Activated T-cell treated with anti-CD3 and anti-CD28 coated beads, Interleukin-2, amount 50 U/mL, for 72 hours (primary cell): ENCODE results near the gene CLEC2B. TPM values are rescaled to one million over a fixed set of nuclear protein-coding genes. Genes with fewer than 3 reads are reported as not detected.

Experiments
- ATAC-seq, 2 donors: fragments of 150-1000 bp; cut with Tn5 transposase; replicated peaks in 1 of 2; 2 replicates each; pipeline ENCODE4 v1.10.0; 2021; ENCODE audit warnings: moderate library complexity in 2 of 2, mild to moderate bottlenecking in 1 of 2
- DNase-seq, 2 donors: peaks; one replicate each; pipeline ENCODE4 v3.0.0; 2021 to 2022; ENCODE audit warnings: mixed read lengths in 1 of 2
- H3K27ac Mint-ChIP-seq: one replicate; pipeline ENCODE4 v1.8.0; 2022; ENCODE audit warnings: mild to moderate bottlenecking, moderate library complexity, mixed read lengths
- H3K27me3 Mint-ChIP-seq: one replicate; pipeline ENCODE4 v1.8.0; 2022; ENCODE audit warnings: low read depth, mixed read lengths
- H3K36me3 Mint-ChIP-seq, 2 donors: one replicate each; pipeline ENCODE4 v1.8.0; 2022; ENCODE audit warnings: mixed read lengths in 2 of 2, mild to moderate bottlenecking in 1 of 2; ENCODE audit not compliant: insufficient read depth in 2 of 2
- H3K4me1 Mint-ChIP-seq: one replicate; pipeline ENCODE4 v1.8.0; 2022; ENCODE audit warnings: low read depth, mixed read lengths
- H3K4me3 Mint-ChIP-seq, 2 donors: one replicate each; pipeline ENCODE4 v1.8.0; 2022; ENCODE audit warnings: mild to moderate bottlenecking in 2 of 2, mixed read lengths in 2 of 2, moderate library complexity in 2 of 2
- H3K9me3 Mint-ChIP-seq, 2 donors: one replicate each; pipeline ENCODE4 v1.8.0; 2022; ENCODE audit warnings: mixed read lengths in 2 of 2
- total RNA-seq, 2 donors: library from RNA; stranded (reverse); gene quantifications; one replicate each; pipeline ENCODE4 v1.2.3, GENCODE V29; 2022

Gene CLEC2B
- total RNA-seq, 2 donors from 2014 or later, result 28.0 to 29.5 TPM

DNA sequence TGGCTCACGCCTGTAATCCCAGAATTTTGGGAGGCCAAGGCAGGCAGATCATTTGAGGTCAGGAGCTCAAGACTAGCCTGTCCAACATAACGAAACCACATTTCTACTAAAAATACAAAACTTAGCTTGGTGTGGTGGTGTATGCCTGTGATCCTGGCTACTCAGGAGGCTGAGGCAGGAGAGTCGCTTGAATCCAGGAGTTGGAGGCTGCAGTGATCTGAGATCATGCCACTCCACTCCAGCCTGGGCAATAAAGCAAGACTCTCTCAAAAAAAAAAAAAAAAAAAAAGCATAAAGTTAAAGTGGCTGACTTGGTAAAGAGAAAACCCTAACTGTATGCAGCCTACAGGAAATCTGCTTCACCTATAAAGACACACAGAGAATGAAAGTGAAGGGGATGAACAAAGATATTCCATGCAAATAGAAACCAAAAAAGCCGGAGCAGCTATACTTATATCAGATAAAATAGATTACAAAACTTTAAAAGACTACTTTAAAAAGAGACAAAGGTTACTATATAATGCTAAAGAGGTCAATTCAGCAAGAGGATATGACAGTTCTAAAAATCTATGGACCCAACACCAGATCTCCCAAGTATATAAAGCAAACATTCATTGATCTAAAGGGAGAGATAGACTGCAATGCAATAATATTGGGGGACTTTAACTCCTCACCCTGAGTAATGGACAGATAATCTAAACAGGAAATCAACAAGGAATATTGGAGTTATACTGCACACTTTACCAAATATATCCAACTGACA lies 4.1 kb downstream of the CLEC2B start:
- peak overlapping the region; percentile 89 for H3K27ac Mint-ChIP-seq

DNA sequence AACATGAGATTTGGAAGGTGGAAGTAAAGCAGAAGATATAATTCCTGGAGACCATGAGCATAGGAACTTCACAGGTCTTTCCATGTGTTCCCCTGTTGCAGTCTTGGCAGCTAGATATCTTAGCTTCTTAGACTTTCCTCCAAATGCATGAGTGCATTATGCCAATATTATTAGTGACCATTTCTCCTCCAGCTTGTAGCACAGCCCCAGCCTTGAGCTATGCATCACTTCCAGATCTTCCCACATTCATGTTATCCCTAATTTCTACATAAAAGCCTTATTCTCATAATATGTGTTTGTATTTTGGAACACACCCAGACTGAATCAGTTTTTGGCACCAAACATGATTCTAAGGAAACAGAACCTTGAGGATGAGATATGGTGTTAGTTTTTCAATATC lies 11.0 kb downstream of the CLEC2B start:
- Mint-ChIP-seq H3K27ac (no peak overlapping the region), H3K4me1 (peaks cover 41% of the 10 kb centered on the region), H3K36me3 (peaks cover 11 to 22% of the 10 kb centered on the region in 2 donors), H3K27me3 (no peaks in the 10 kb centered on the region), H3K9me3 (no peaks in the 10 kb centered on the region), H3K4me3 (no peak overlapping the region)
- ATAC-seq (no peak), DNase-seq (no peak)

More for the DNA sequence above, 4.1 kb downstream of the CLEC2B start:
- no peak for DNase-seq
- Mint-ChIP-seq H3K27me3 (no peaks in the 10 kb centered on the region), H3K9me3 (peaks cover 1 to 7% of the 10 kb centered on the region in 2 donors), H3K4me1 (peaks cover 63% of the 10 kb centered on the region), H3K36me3 (peaks cover 9 to 22% of the 10 kb centered on the region in 2 donors), H3K4me3 (peak overlapping the region; percentile 82 to 95)
- peak; percentile 47 to 48 for ATAC-seq

DNA sequence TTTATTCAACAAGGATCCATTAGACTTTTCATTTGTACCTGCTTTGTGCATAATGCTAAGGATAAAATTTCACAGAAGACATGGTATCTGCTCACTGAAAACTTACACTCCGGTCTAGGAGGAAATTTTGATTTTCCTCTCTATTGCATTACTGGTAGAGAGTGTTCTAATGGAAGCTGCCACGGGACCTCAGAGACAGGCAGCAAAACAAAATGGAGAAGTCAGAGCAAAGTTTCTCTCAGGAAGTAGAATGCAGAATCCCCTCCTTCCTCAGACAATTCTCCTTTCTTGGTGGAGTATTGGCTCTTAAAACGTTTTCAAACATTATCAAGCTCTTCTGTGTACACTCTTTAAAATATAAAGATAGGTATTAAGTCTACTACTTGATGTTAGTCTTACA lies 12.3 kb downstream of the CLEC2B start:
- Mint-ChIP-seq H3K4me1 (peaks cover 38% of the 10 kb centered on the region), H3K9me3 (no peaks in the 10 kb centered on the region), H3K4me3 (no peak overlapping the region), H3K27ac (no peak overlapping the region), H3K36me3 (peaks cover 7 to 22% of the 10 kb centered on the region in 2 donors), H3K27me3 (no peaks in the 10 kb centered on the region)
- ATAC-seq, result no peak
- no peak for DNase-seq

DNA sequence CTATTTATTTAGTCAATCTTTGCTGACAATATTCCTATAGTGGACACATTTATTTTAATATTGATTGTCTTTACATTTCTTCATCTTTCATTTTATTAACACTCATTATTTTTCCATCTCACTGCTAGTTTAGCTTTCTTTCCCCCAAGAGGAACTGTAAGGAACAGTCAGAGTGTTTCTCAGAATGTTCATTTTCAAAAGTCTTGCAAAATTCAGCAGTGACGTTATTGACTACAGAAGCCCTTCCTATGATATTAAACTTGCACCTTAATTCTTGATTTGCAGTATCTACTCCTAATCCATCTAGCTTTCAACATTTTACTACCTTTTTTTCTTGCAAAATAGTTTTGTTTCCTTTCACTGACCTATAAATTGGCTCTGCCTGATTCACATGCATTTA lies 13.0 kb downstream of the CLEC2B start:
- Mint-ChIP-seq H3K27ac (peak overlapping the region; percentile 68), H3K27me3 (no peaks in the 10 kb centered on the region), H3K4me3 (peak overlapping the region in 1 of 2 donors; percentile 31), H3K4me1 (peaks cover 36% of the 10 kb centered on the region), H3K36me3 (peaks cover 9 to 27% of the 10 kb centered on the region in 2 donors), H3K9me3 (no peaks in the 10 kb centered on the region)
- DNase-seq (no peak), ATAC-seq (no peak)

DNA sequence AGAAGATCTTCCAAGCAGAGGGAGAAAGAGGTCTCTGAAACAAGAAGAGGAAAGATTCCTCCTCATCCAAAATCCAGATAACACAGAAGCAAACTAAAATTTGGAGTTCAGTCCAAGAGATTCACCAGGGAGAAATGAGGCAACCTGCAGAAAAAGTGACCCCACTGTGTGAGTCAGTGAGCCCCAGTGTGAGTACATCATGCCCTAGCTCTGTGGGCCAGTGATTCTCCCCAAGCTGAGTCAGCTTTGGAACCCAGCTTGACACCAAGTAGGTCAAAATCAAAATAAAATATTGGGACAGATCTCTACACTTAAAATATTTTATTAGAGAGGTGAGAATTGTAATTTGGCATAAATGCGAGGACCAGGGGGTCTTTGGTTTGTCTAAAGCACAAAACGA lies 17.2 kb downstream of the CLEC2B start:
- ATAC-seq, result peak; percentile 57 to 59
- Mint-ChIP-seq H3K27me3 (no peaks in the 10 kb centered on the region), H3K4me1 (peaks cover 10% of the 10 kb centered on the region), H3K36me3 (peaks cover 14 to 33% of the 10 kb centered on the region in 2 donors), H3K27ac (peak overlapping the region; percentile 33), H3K9me3 (peaks cover 6 to 9% of the 10 kb centered on the region in 2 donors), H3K4me3 (no peak overlapping the region)
- no peak for DNase-seq

DNA sequence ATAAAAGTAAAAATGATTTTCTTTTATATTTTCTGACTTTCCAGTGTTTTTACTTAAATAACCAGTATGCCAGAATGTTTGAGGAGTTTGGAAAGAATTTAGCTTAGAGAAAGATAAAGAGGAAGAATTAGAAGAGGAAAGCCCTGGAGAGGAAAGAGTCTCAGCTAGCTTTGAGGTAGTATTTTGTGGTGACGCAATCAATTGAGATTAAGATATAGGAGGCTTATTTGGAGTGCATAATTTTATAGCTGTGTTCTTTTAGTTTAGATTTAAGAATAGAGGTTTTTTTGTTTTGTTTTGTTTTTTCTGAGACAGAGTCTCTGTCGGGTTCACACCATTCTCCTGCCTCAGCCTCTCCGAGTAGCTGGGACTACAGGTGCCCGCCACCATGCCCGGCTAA lies 18.1 kb downstream of the CLEC2B start:
- Mint-ChIP-seq H3K36me3 (peaks cover 16 to 35% of the 10 kb centered on the region in 2 donors), H3K4me3 (no peak overlapping the region), H3K9me3 (peaks cover 14 to 15% of the 10 kb centered on the region in 2 donors), H3K27ac (peak overlapping the region; percentile 61), H3K27me3 (no peaks in the 10 kb centered on the region), H3K4me1 (peaks cover 10% of the 10 kb centered on the region)
- DNase-seq (no peak), ATAC-seq (no peak)

DNA sequence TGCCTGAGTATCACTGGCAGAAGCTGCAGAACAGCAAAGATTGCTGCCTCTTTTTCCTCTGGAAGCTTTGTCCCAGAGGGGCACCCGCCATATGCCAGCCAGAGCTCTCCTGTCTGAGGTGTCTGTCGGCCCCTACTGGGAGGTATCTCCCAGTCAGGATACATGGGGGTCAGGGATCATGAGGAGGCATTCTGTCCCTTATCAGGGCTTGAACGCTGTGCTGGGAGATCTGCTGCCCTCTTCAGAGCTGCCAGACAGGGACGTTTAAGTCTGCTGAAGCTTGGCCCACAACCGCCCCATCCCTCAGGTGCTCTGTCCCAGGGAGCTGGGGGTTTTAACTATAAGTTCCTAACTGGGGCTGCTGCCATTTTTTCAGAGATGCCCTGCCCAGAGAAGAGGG lies 20.3 kb downstream of the CLEC2B start:
- no peak for ATAC-seq
- Mint-ChIP-seq H3K27me3 (no peaks in the 10 kb centered on the region), H3K9me3 (peaks cover 14 to 19% of the 10 kb centered on the region in 2 donors), H3K36me3 (peaks cover 15 to 29% of the 10 kb centered on the region in 2 donors), H3K4me3 (no peak overlapping the region), H3K4me1 (peaks cover 10% of the 10 kb centered on the region), H3K27ac (peak overlapping the region; percentile 56)
- DNase-seq, result no peak

DNA sequence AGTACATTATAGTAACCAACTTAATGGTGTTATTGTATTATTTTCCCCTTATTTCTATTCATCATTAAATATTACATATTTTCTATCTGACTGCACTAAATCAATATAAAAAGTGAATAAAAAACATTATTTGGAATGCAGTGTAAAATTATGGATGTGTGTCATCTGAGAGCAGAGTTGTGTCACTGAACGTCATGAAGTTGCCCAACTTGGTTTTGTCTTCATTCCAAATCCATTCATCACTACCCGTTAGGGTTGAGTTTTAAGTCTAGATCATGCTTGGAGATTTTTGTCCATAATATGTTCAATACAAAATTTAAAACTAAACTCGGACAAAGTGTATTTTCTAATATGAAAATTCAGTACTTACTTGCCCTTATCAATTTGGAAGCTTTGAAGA lies 25.7 kb downstream of the CLEC2B start:
- Mint-ChIP-seq H3K27ac (no peak overlapping the region), H3K4me1 (no peaks in the 10 kb centered on the region), H3K4me3 (no peak overlapping the region), H3K9me3 (peaks cover 13 to 17% of the 10 kb centered on the region in 2 donors), H3K36me3 (peaks cover 7 to 10% of the 10 kb centered on the region in 2 donors), H3K27me3 (no peaks in the 10 kb centered on the region)
- ATAC-seq (no peak), DNase-seq (no peak)

DNA sequence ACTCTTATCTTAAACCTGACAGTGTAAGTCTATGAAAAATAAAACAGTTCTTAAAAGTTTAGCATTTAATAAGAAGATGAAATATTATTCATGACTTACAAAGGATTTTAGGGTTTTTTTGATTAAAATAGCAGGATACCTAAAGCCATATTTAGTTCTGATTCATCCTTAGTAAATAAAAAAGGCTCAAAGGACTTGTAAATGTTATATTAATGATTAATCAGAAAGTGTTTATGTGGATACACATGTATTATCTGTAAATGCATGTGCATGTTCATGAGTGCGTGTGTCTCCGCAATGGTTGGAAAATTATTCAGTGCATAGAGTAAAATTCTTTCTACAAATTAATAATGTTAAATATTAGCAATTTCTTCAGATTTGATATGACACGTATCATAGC lies 37.4 kb downstream of the CLEC2B start:
- H3K9me3 Mint-ChIP-seq, result no peaks in the 10 kb centered on the region
- DNase-seq, result no peak

DNA sequence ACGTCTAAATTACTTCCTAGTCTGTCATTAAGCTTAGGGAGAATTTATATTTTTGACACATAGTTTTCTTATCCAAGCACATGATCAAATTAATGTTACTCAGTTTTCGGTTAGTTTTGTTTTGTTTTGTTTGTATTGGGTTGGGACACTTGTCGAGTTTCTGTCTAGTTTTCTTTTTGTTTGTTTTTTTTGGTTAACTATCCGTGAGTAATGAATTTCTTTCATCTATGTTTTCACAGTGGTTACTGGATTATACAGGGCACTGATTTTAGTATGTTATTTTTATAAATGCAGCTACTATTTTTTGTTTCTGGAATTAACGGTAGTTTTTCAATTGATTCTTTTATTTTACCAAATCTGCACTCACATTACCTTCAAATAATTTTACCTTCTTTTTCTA lies 39.2 kb downstream of the CLEC2B start:
- Mint-ChIP-seq H3K4me1 (no peaks in the 10 kb centered on the region), H3K27ac (peak overlapping the region; percentile 82), H3K27me3 (no peaks in the 10 kb centered on the region), H3K9me3 (no peaks in the 10 kb centered on the region), H3K36me3 (no peaks in the 10 kb centered on the region), H3K4me3 (peak overlapping the region in 1 of 2 donors; percentile 22)
- DNase-seq (no peak), ATAC-seq (no peak)

More for the DNA sequence above, 37.4 kb downstream of the CLEC2B start:
- no peak overlapping the region for H3K4me3 Mint-ChIP-seq
- H3K27ac Mint-ChIP-seq, result no peak overlapping the region
- H3K27me3 Mint-ChIP-seq, result no peaks in the 10 kb centered on the region
- H3K4me1 Mint-ChIP-seq, result no peaks in the 10 kb centered on the region
- ATAC-seq, result no peak
- no peaks in the 10 kb centered on the region for H3K36me3 Mint-ChIP-seq

DNA sequence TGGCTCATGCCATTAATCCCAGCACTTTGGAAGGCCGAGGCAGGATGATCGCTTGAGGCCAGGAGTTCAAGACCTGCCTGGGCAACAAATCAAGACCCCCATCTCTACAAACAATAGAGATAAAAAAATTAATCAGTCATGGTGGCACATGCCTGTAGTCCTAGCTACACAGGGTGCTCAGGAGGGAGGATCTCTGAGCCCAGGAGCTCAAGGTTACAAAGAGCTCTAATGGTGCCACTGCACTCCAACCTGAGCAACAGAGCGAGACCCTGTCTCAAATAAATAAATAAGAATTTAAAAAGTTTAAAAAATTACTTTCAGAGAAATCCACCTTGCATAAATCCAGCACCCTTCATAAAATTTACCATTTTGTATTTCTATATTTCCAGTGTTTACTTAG lies 39.7 kb downstream of the CLEC2B start:
- Mint-ChIP-seq H3K4me3 (no peak overlapping the region), H3K27me3 (no peaks in the 10 kb centered on the region), H3K9me3 (no peaks in the 10 kb centered on the region), H3K36me3 (no peaks in the 10 kb centered on the region), H3K27ac (peak overlapping the region; percentile 82), H3K4me1 (no peaks in the 10 kb centered on the region)
- DNase-seq (no peak), ATAC-seq (no peak)

DNA sequence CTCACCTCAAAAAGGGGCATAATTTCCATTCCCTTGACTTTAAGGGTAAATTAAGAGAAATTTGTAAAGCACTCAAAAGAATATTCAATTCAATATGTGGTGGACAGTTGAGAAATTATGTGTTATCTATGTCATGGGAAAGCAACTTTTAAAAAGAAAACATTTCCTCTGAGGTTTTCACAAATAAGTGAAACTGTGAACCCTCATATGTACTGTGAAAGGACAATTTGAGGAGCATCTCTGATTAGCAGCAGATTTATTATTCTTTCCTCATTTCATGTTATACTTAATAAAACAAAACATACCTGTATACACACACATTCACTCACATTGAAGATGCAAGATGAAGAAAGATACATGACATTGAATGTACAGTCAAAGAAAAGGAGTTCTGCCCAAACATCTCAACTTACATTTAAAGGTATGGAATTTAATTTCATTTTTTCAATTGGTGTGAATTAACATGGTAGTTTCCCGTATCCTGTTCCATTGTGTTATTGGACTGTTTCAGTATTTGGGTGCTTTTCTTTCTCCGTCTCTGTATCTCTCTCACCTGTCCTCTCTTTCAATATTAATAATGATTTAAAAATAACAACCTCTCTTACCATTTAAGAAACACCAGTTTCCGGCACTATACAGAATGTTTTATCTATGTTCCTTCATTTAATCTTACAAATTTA lies 41.8 kb downstream of the CLEC2B start, which contains the start of gene KLRF1:
TSS of gene KLRF1 (plus strand) at position 273 of the 680 bp plus-strand sequence. CDS start at position 337, 64 bp downstream.
- H3K4me1 Mint-ChIP-seq, result no peaks in the 10 kb centered on the region
- no peak for DNase-seq
- H3K9me3 Mint-ChIP-seq, result peaks cover 0 to 3% of the 10 kb centered on the region in 2 donors
- no peaks in the 10 kb centered on the region for H3K36me3 Mint-ChIP-seq
- peak within 1 kb of the TSS in 1 of 2 donors; percentile 36 for H3K4me3 Mint-ChIP-seq
- no peak for ATAC-seq
- peaks cover 13% of the 10 kb centered on the region for H3K27me3 Mint-ChIP-seq
- no peak within 1 kb of the TSS for H3K27ac Mint-ChIP-seq

DNA sequence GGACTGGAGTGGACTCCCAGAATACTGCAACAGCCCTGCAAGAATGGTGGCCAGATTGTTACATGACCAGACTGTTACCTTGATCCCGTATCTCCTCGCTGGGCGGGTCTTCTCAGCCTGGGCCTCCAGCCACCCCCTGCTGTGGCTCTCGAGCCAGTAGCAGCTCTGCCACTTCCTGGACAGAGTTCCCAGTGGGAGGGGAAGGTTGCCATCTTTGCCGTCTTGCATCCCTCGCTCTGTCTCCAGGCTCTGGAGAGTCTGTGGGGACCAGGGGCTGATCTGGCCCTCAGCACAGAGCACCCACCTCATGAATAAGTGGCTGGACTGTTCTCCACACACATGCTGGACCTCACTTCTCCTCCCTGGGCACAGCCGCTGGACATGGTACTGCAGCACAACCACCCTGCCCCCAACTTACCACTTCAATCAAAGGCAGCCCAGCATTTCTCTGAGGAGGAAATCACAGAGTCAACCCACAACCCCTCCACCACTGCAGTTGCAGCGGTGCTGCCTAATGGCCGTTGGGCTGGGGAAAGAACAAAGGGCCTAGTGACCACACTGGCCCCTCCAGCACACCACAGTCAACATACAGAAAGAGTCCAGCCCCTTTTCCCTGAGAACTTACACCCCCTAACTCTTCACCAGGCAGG lies 48.7 kb downstream of the CLEC2B start:
- no peak for ATAC-seq
- Mint-ChIP-seq H3K27me3 (peaks cover 37% of the 10 kb centered on the region), H3K36me3 (no peaks in the 10 kb centered on the region), H3K4me3 (no peak overlapping the region), H3K4me1 (no peaks in the 10 kb centered on the region), H3K27ac (no peak overlapping the region), H3K9me3 (peaks cover 0 to 3% of the 10 kb centered on the region in 2 donors)
- DNase-seq, result no peak
